Inferior parietal cortex (tissue), 1 donor: ENCODE results near the gene ATF6B.
"Not testable (repeated sequence)": the region's sequence is repeated elsewhere in the genome, so short reads cannot be mapped to it uniquely, and the experiment has no call there.

Experiments
- DNase-seq: peaks from one replicate; pipeline ENCODE4 v3.0.0-alpha.2; 2016; ENCODE audit errors: extremely low spot score

The ATF6B gene

DNA sequence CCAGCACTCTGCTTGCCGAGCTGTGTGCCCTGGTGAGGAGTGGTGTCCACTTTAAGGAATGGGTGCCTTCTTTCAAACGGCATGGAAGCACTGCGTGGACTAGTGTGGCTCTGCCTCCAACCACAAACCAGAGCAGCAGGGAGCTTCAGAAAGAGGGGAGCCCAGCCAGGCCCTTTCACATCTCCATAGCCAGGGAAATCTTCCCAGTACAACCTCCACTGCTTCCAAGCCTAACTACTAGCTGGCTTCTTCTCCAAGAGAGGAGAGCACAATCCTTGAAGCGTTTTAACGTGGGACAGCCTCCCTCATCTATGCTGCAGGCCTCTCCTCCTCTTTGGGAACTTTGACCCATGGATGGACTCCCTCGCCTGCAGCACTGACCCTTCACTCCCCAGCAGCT lies 45.6 kb downstream of the ATF6B start:
- DNase-seq = no peak

DNA sequence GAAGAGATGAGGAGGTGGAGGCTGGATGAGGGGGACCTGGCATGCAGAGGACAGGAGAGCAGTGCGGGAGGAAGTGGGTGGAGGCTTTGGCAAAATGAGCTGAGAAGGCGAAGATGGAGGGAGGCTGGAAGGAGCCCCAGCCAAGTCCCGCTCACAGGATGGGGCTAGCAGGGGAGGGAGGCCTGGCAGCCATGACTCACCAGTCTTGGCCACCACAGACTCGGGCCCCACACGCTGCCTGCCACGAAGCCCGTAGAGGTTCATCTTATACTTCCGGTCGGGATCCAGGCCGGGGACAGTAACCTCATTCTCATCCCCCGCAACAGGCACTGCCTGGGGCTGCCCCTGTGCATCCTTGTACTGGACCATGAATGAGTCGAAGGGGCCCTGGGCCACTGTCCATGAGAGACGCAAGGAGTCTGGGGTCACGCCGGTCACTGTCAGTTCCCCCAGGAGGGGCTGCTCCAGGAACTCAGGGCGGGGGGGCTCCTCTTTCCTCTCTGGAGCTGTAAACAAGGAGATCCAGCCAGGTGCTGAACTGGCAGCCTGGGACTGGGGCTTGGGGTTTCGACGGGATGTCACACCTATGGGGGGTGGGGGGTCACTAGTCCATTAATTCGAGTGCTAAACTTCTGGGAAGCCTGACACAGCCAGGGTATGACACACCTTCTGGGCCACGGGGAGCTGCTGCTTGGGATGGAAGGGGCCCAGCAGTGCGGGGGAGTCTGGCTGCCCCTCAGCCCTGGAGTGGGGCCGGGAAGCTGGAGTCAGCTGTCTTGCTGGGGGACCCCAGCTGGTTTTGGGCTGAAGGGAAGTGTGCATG lies 46.7 kb downstream of the ATF6B start:
- no peak for DNase-seq

DNA sequence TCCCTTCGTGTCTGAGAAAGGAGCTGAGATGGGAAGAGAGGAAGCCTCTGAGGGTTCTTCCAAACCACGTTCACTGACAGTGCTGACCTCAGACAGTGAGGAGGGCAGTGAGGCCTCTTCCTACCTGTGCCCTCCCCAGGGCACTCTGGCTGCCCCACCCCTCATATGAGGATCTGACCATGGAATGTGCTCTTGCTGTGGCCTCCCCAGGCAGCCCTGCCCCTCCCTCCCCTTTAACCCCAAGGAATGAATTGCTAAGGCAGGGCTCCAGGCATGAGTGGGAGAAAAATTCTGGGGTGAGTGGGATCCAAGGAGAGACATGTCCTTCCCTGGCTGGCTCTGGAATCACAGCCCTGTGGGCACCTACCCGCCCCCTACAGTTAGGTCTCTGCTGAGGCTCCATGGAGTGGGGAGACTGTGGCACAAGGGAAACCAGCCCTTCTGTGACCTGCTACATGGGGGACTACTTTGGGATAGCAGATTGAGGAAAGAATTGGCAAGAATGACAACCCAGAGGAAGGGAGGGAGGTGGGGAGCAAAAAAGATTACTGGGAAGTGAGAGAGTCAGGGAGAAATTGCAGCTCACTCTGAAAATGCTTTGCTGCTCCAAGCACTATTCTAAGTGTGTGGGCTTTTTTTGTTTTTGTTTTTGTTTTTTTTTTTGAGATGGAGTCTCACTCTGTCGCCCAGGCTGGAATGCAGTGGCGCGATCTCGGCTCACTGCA lies 48.3 kb downstream of the ATF6B start:
- no peak for DNase-seq

DNA sequence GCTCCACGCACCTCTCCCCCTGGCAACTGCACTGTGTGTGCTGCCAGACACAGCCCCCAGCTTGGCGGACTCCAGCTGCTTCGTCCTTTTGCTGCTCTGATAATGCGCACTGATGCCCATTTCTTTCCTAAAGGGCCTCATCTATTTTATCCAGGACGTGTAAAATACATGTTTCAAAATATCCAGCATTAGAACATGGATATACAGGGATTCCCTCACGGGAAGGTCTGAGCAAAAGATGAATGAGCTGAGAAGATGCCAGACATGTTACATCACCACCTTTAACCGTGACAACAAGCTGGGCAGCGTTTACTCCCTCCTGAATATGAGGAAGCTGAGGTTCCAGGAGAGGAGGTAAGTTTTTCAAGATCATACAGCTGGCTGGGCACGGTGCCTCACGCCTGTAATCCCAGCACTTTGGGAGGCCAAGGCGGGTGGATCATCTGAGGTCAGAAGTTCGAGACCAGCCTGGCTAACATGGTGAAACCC lies 51.7 kb downstream of the ATF6B start:
- DNase-seq = no peak

DNA sequence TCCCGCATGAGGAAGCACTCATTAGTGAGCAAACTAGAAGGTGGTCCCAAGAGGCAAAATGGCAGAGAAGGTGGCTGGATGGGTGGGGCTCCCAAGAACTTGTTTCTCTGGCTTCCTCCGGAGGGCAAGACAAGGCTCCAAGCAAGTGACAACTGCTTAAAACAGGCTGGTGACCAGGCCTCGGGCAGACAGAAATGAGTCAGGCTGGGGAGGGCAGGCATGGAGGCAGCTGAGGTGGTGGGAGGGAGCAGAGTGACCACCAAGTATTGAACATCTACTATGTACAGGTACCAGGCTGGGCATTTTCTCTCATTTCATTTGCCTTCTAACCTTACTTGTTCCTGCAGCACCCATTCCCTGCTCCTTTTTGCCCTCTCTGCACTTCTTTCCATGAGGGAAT lies 52.3 kb downstream of the ATF6B start:
- no peak for DNase-seq

DNA sequence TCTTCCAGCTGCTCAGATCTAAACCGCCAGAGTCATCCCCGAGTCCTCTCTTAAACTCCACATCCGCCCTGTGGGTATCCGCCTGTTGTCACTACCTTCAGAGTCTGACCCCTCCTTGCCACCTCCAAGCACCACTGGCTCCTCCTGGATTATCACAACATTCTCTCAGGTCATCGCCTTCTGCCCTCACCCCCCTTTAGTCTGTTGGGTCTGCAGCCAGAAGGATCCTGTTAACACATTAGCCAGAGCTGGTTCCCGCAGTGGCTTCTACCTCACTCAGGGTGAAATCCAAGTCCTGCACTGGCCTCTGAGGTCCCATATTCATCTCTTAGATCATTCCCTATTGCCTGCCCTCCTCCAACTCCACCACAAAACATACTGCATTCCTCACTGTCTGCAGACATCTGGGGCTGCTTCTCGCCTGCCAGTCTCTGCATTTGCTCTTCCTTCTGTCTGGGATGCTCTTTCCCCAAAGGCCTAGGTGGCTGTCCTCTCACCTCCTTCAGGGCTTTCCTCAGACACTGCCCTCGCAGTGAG lies 53.0 kb downstream of the ATF6B start:
- DNase-seq = no peak

DNA sequence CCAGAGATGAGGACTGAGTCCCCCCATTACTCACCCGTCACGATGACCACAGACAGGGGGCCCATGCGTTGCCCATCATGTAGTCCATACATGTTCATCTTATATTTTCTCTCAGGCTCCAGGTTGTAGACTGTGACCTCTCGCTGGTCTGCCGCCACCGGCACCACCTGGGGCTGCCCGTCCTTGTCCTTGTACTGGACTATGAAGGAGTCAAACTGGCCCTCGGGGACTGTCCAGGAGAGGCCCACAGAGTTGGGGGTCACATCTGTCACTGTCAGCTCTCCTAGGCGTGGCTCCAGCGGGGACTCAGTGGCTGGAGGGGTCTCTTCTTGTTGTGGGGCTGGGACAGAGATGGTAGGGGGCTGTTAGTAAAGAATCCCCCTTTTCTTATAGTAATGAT lies 54.4 kb downstream of the ATF6B start:
- DNase-seq = no peak

DNA sequence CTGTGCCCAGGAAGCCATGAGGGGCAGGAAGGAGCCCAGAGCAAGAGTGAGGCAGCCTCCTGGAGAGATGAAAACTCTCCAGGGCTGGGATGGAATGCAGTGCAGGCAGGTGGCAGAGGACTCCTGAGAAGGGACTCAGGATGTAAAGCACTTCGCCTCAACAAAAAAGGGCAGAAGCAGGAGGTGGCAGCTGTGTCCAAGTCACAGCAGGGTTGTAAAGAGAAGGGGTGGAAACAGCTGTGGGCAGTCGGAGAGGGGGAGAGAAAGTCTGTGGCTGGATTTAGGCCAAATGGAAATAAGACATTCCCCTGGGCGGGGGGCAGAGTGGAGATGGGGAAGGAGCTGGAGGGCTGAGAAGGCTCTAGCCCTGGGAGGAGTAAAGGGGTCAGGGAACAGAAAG lies 54.9 kb downstream of the ATF6B start:
- DNase-seq = no peak

DNA sequence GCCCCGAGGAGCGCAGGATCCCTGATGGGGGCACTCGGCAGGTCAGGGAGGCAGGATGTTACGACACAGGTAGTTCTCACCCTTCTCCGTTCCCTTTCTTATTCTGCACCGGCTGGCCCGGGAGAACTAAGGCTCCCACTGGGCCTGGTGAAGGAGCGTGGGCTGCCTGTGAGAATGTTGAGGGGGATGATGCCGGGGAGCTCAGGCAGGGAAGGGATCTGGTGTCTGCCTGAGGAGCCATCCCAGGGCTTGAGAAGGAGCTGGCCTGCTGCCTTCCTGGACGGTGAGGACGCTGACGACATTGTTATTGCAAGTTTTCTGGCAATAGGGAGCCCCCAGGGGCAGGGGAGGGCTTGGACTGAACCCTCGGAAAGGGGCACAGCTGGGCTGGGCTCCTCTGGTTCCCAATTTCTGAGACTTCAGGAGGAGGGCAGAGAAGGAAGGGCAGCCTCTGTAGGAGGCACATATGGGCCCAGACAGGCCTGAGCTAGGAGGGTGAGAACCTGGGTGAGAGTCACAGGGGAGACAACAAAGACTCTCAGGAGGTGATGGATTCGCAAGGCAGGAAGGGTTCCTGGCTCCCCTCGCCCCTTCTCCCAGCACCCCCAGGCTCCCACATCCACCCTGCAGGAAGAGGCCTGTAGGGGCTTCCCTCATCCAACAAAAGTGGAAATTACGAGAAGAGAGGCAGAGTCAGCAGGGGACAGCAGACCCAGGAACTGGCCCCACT lies 57.1 kb downstream of the ATF6B start:
- DNase-seq = no peak

DNA sequence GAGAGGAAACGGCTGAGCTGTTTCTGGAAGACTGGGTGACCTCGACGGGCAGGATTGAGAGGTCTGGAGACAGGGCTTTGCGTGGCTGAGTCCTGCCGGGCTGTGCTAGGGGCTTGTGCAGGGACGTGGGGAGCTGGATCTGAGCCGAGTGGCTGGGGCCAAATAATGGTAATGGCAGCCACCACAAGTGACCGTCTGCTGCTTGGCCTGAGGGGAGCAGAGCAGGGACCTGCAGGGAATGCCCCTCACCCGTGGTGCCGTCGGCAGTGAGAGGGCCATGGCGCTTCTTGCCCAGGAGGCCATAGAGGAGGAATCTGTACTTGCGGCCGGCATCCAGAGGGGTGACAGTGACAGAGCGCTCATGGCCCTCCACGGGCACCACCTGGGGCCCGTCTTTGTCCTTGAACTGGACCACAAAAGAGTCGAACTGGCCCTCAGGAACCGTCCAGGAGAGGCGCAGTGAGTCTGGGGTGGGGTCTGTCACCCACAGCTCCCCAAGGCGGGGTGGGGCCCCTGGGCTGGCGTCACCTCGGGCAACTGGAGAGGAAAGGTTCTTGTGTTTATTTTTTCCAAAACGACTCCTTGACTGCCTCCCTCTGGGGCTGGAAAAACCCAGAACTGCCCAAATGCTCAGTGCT lies 58.0 kb downstream of the ATF6B start:
- no peak for DNase-seq

DNA sequence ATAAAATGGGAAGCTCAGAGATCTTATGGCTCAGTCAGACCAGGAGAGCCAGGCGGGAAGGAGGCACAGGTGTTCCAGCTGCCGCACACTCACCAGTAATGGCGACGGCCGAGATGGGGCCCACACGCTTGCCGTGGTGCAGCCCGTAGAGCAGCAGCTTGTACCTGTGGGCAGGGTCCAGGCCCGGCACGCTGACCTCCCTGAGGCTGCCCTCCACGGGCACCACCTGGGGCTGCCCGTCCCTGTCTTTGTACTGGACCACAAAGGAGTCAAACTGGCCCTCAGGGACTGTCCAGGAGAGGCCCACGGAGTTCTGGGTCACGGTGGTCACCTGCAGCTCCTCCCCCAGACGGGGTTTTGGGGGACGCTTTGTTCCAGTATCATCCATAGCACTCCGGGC lies 58.6 kb downstream of the ATF6B start:
- DNase-seq = no peak

DNA sequence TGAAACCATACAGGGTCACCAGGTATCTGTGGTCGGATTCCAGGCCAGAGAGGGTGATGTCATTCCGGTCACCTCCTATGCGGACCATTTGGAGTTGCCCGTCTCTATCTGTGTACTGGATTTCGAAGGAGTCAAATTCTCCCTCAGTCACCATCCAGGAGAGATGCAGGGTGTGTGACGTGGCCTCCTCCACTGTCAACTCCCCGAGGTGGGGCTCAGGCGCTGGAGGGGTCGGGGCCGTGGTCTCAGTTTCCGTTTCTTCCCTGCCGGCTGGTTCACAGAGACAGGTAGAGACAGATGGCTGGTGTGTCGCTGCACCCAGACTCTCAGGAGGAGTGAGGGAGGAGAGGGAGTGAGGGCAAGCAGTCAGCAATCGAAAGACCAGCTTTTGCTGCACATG lies 59.2 kb downstream of the ATF6B start:
- no peak for DNase-seq

DNA sequence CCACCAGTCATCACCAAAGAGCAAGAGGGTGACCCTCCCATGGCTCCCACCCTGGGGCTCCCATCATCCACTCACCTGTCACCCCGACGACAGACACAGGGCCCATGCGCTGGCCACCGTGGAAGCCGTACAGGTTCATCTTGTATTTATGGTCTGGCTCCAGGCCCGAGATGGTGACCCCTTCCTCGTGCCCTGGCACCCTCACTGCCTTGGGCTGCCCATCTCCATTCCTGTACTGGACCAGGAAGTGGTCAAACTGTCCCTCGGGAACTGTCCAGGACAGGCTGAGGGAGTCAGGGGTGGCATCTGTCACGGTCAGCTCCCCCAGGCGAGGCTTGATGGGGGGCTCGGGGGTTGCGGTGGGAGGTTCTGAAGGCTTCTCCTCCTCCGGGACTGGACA lies 59.7 kb downstream of the ATF6B start:
- not testable (repeated sequence) for DNase-seq

DNA sequence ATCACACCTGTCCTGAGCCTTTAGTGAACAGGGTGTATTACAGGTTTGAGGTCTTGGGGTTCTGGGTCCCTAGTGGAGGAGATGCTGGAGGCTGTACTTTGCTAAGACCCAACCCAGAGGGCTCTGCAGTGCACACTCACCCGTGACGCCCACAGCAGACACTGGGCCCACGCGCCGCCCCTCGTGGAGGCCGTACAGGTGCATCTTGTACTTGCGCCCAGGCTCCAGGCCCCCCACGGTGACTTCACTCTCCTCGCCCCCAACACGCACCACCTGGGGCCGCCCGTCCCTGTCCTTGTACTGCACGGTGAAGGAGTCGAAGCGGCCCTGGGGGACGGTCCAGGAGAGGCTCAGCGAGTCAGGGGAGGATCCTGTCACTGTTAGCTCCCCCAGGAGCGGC lies 60.5 kb downstream of the ATF6B start:
- DNase-seq = not testable (repeated sequence)
